ENCODE results near the gene FFAR4.

FFAR4 gene

DNA sequence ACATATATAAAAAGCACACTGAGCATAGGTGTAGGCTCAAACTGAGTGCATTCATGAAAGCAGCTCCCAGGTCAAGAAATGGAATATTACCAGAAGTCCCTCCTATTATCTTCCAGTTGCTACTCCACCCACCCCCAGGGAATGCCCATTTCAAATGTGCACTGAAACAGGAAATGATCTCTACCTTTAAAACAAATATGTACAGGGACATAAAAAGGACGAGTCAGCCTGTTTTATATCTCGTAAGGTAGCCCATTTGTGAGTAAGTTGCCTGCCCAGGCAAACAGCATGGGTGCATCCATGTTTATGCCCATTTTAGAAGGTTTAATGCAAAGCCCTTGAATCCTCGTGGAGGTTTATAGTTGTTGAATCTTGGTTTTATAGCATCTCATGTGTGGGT is 10.4 kb downstream of the FFAR4 start:
- Histone ChIP-seq H3K27ac (ENCODE audit: low read depth, low read length) (no peak overlapping the region), H3K4me1 (ENCODE audit: control insufficient read depth, insufficient read depth, low read length) (no peaks in the 10 kb centered on the region), H3K27me3 (ENCODE audit: control insufficient read depth, insufficient read depth, low read length) (no peaks in the 10 kb centered on the region), H3K36me3 (ENCODE audit: control insufficient read depth, insufficient read depth, low read length) (no peaks in the 10 kb centered on the region), H3K4me3 (ENCODE audit: low read length) (no peak overlapping the region), H3K9ac (ENCODE audit: low read length) (no peak overlapping the region)

DNA sequence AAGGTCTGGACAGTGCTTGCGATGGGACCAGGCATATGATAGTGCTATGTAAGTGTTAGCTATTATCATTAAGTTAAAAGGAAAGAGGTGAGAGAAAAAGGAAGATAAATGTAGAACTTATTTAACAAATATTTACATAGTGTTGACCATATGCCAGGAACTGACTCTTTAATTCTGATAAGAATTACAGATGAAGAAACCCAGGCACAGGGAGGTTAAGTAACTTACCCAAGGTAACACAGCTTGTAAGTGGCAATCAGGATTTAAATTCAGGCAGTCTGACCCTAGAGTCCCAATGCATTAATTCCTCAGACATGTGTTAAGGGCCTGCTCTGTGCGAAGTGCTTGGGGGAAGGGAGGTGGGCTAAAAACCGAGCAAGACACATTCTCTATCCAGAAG is 11.1 kb downstream of the FFAR4 start:
- H3K4me3 ChIP-seq (ENCODE audit: low read length), result no peak overlapping the region
- H3K27ac ChIP-seq (ENCODE audit: low read depth, low read length), result no peak overlapping the region
- no peaks in the 10 kb centered on the region for H3K4me1 ChIP-seq (ENCODE audit: control insufficient read depth, insufficient read depth, low read length)
- no peak overlapping the region for H3K9ac ChIP-seq (ENCODE audit: low read length)
- H3K36me3 ChIP-seq (ENCODE audit: control insufficient read depth, insufficient read depth, low read length), result no peaks in the 10 kb centered on the region
- H3K27me3 ChIP-seq (ENCODE audit: control insufficient read depth, insufficient read depth, low read length), result no peaks in the 10 kb centered on the region

DNA sequence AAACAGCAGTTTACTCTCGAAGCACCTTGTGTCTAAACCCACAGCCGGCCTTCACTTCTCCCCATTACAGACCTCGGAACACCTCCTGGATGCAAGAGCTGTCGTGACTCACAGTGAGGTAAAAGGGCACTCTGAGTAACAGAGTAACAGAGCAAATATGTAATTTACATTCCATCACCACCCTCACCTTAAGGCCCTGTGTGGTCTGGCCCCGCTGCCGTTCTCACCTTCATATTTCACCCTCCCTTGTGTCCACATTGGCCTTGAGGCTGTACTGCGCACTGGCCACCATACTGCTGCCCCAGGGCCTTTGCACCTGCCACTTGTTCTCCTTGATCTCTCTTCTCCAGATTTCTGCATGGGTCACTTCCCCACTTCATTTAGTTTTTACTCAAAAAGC is 12.6 kb downstream of the FFAR4 start:
- H3K27me3 ChIP-seq (ENCODE audit: control insufficient read depth, insufficient read depth, low read length), result no peaks in the 10 kb centered on the region
- no peak overlapping the region for H3K4me3 ChIP-seq (ENCODE audit: low read length)
- H3K4me1 ChIP-seq (ENCODE audit: control insufficient read depth, insufficient read depth, low read length), result no peaks in the 10 kb centered on the region
- no peaks in the 10 kb centered on the region for H3K36me3 ChIP-seq (ENCODE audit: control insufficient read depth, insufficient read depth, low read length)
- no peak overlapping the region for H3K27ac ChIP-seq (ENCODE audit: low read depth, low read length)
- H3K9ac ChIP-seq (ENCODE audit: low read length), result no peak overlapping the region

DNA sequence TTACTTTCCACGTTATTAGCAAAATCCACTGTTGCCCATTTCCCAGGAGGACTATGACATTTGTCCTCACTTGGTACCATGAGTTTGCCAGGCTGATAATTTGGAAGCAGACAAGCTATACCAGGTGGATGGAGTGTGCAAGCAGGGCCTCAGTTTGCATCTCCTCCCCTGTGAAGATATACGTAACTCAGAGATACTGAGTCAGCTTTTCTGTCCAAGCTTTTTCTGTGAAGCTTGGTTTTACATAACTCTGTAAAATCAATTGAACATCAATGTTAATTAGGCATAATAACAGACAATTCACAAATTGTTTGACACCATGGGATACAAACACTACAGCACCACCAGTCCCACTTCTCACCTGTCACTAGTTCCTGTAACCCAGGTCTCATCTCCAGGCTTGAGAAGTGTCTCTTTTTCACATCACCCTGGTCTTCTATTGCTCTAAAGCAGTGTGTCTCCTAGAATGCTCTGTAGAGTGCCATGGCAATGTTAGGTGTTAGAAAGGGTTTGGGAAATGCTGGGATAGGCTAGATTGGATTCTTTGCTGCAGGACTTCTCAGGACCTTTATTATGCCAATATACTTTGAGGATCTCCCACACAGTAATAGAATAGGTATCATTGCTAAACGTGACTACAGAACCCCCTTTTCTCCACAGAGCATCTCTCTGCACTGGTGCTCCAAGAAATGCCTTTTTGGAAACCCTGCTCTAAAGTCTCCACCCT is 13.7 kb downstream of the FFAR4 start:
- Histone ChIP-seq H3K36me3 (ENCODE audit: control insufficient read depth, insufficient read depth, low read length) (no peaks in the 10 kb centered on the region), H3K9ac (ENCODE audit: low read length) (no peak overlapping the region), H3K4me1 (ENCODE audit: control insufficient read depth, insufficient read depth, low read length) (no peaks in the 10 kb centered on the region), H3K27ac (ENCODE audit: low read depth, low read length) (no peak overlapping the region), H3K27me3 (ENCODE audit: control insufficient read depth, insufficient read depth, low read length) (no peaks in the 10 kb centered on the region), H3K4me3 (ENCODE audit: low read length) (no peak overlapping the region)

DNA sequence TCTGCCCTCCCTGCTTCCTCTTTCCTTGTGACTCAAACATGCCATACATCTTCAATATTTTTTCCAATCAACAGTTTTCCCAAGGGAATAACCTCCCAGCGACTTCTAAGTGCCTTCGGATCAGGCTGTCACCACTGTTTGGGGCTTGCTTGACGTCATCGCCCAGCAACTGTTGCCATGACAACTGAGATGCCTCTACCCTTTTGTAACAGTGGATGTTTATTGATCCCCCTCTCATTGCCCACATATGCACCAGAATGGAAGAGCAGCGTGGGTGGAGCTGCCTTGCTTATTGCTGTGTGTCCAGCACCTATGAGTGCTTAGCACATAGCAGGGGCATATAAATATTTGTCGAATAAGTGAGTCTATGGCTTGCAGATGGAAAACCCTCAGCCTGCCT is 14.4 kb downstream of the FFAR4 start:
- Histone ChIP-seq H3K4me1 (ENCODE audit: control insufficient read depth, insufficient read depth, low read length) (no peaks in the 10 kb centered on the region), H3K9ac (ENCODE audit: low read length) (no peak overlapping the region), H3K27me3 (ENCODE audit: control insufficient read depth, insufficient read depth, low read length) (no peaks in the 10 kb centered on the region), H3K36me3 (ENCODE audit: control insufficient read depth, insufficient read depth, low read length) (no peaks in the 10 kb centered on the region), H3K4me3 (ENCODE audit: low read length) (no peak overlapping the region), H3K27ac (ENCODE audit: low read depth, low read length) (no peak overlapping the region)

DNA sequence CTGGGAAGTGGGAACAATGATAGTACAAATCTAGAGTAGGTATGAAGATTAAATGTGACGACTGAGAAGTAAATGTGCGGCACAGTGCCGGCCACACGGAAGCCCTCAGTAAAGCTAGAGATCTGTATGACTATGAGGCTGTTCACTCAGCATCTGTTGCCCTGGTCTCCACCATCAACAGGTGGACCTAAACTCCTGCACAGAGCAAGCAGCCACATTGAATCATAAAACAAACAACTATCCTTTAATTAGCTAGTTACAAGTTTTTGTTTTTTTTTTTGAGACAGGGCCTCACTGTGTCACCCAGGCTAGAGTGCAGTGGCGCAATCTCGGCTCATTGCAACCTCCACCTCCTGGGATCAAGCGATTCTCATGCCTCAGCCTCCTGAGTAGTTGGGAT is 18.0 kb downstream of the FFAR4 start:
- H3K36me3 ChIP-seq (ENCODE audit: control insufficient read depth, insufficient read depth, low read length), result no peaks in the 10 kb centered on the region
- H3K4me1 ChIP-seq (ENCODE audit: control insufficient read depth, insufficient read depth, low read length), result no peaks in the 10 kb centered on the region
- H3K4me3 ChIP-seq (ENCODE audit: low read length), result no peak overlapping the region
- no peak overlapping the region for H3K27ac ChIP-seq (ENCODE audit: low read depth, low read length)
- H3K27me3 ChIP-seq (ENCODE audit: control insufficient read depth, insufficient read depth, low read length), result no peaks in the 10 kb centered on the region
- H3K9ac ChIP-seq (ENCODE audit: low read length), result no peak overlapping the region

DNA sequence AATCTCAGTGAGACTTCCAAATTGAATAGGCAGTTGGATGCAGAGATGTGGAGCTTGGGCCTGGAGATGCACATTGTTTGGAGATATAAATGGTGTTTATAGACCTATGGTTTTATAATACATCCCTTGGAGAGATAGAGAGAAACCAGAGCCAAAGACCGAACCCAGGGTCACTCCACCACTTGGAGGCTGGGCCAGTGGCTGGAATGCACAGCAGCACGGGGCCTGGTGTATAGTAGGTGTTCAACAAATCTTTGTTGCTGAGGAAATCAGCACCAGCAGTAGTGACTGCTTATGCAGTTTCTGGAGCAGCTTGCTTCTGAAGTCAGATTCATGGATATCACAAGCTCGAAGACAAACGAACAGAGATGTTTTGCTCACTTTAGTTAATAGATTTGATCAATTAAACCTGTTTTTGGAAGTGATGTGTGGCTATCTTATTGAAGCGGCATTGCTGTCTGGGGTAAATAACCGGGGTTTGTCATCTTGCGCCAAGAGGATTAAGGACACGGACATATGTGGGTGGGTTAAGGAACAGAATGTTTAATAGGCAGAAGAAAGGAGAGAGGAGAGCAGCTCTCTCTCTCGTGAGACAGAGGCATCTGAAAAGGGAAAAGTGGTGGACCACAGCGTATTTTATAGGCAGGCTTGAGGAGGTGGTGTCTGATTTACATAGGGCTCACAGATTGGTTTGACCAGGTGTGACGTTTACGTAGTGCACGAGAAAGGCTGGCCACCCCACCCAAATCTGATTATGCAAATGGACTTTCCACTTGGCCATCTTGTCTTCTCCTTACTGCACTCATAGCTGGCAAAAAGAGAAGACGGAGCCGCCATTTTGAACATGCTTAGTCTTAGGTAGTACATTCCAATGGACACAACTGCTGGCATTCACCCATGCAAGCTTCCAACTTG is 23.4 kb downstream of the FFAR4 start:
- no peaks in the 10 kb centered on the region for H3K4me1 ChIP-seq (ENCODE audit: control insufficient read depth, insufficient read depth, low read length)
- no peak overlapping the region for H3K4me3 ChIP-seq (ENCODE audit: low read length)
- no peak overlapping the region for H3K27ac ChIP-seq (ENCODE audit: low read depth, low read length)
- no peaks in the 10 kb centered on the region for H3K36me3 ChIP-seq (ENCODE audit: control insufficient read depth, insufficient read depth, low read length)
- H3K9ac ChIP-seq (ENCODE audit: low read length), result no peak overlapping the region
- no peaks in the 10 kb centered on the region for H3K27me3 ChIP-seq (ENCODE audit: control insufficient read depth, insufficient read depth, low read length)

DNA sequence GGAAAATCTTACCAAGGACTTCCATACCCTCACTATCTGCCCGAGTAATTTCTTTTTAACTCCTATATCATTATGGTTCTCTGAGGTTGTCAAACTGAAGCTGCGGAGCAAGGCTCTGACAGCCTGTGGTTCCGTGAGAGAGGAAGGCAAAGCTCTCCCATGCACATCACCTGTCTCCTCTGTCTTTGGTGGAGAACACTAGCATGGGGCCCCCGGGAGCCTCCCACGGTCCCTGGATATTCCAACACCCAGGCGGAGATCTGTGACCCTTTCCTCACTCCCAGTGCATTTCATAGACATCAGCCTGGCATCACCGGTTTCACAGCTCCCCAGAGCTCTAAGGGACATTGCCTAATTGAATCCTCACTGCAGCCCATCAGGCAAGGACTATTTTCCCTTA is 24.2 kb downstream of the FFAR4 start:
- Histone ChIP-seq H3K36me3 (ENCODE audit: control insufficient read depth, insufficient read depth, low read length) (no peaks in the 10 kb centered on the region), H3K4me3 (ENCODE audit: low read length) (no peak overlapping the region), H3K9ac (ENCODE audit: low read length) (no peak overlapping the region), H3K4me1 (ENCODE audit: control insufficient read depth, insufficient read depth, low read length) (no peaks in the 10 kb centered on the region), H3K27me3 (ENCODE audit: control insufficient read depth, insufficient read depth, low read length) (no peaks in the 10 kb centered on the region), H3K27ac (ENCODE audit: low read depth, low read length) (no peak overlapping the region)

DNA sequence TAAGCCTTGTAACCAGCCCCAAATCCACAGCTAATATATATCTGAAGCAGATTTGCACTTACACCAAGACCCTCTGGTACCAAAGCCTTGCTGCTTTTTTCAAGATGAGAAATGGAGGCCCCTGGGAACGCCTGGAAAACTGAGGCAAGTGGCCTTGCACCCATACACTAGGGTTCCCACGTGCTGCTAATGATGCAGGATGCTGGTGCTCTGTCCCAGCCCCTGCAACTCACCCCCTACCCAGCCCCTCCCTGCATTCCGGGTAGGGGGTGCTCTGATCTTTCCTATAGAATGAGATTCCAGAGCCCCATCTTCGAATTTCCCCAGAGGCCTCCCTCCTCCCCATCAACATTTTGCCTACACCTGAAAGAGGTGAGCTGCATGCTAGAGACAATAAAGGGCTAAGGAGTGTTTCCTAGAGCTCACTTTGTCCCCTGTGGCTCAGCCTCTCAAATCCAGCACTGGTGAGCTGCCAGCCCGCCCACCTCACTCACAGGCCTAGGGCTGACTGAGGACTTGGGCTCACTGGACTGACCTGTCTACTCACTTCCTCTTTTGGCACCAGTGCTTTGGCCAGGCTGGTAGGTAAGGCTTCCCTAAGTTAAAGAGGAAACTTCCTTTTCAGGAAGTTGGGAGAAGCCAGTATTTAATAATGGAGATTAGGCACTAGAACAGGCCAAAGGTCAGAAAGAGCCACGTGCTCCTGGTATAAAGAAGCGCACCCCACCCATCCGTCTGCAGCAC is 24.8 kb downstream of the FFAR4 start:
- no peak overlapping the region for H3K4me3 ChIP-seq (ENCODE audit: low read length)
- no peaks in the 10 kb centered on the region for H3K36me3 ChIP-seq (ENCODE audit: control insufficient read depth, insufficient read depth, low read length)
- H3K27me3 ChIP-seq (ENCODE audit: control insufficient read depth, insufficient read depth, low read length), result no peaks in the 10 kb centered on the region
- no peak overlapping the region for H3K27ac ChIP-seq (ENCODE audit: low read depth, low read length)
- H3K4me1 ChIP-seq (ENCODE audit: control insufficient read depth, insufficient read depth, low read length), result no peaks in the 10 kb centered on the region
- H3K9ac ChIP-seq (ENCODE audit: low read length), result no peak overlapping the region

DNA sequence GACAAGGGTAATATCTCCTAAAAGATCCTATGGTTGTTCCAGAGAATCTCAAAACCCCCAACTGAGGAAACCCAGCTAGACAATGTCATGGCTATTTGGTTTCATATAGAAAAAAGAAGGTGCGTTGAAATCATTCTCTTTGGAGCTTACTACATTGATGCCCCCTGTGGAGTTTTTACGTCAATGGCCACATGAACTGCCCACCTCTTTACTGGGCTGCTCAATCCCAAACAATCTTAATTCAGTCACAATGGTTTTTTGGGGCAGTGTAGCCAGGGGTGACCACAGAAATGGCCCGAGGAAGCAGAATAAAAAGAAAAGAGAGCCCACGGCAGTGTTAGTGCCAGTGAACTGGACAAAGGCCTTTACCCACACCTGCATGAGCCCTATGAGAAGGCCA is 26.8 kb downstream of the FFAR4 start:
- Histone ChIP-seq H3K27ac (ENCODE audit: low read depth, low read length) (no peak overlapping the region), H3K4me1 (ENCODE audit: control insufficient read depth, insufficient read depth, low read length) (no peaks in the 10 kb centered on the region), H3K9ac (ENCODE audit: low read length) (no peak overlapping the region), H3K4me3 (ENCODE audit: low read length) (no peak overlapping the region), H3K27me3 (ENCODE audit: control insufficient read depth, insufficient read depth, low read length) (no peaks in the 10 kb centered on the region), H3K36me3 (ENCODE audit: control insufficient read depth, insufficient read depth, low read length) (no peaks in the 10 kb centered on the region)

DNA sequence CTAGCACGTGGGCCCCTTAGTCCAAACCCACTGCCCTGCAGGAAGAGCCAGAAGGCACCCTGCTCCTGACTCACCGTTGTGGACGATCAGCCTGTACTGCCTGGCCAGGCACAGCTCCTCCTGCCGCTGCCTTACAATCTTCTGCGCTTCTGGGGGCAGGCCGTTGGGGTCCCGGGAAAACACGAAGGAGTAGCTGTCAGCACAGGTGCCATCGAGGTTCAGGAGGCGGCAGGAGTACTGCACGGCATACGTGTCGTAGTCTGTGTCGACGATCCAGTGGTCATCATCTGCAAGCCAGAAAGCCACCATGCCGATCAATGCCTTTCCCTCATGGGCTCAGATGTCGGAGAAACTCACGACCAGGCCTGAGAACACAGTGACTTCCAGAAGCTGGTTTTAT is 27.3 kb downstream of the FFAR4 start:
- H3K4me3 ChIP-seq (ENCODE audit: low read length), result no peak overlapping the region
- no peak overlapping the region for H3K9ac ChIP-seq (ENCODE audit: low read length)
- no peaks in the 10 kb centered on the region for H3K36me3 ChIP-seq (ENCODE audit: control insufficient read depth, insufficient read depth, low read length)
- no peak overlapping the region for H3K27ac ChIP-seq (ENCODE audit: low read depth, low read length)
- H3K27me3 ChIP-seq (ENCODE audit: control insufficient read depth, insufficient read depth, low read length), result no peaks in the 10 kb centered on the region
- H3K4me1 ChIP-seq (ENCODE audit: control insufficient read depth, insufficient read depth, low read length), result no peaks in the 10 kb centered on the region

DNA sequence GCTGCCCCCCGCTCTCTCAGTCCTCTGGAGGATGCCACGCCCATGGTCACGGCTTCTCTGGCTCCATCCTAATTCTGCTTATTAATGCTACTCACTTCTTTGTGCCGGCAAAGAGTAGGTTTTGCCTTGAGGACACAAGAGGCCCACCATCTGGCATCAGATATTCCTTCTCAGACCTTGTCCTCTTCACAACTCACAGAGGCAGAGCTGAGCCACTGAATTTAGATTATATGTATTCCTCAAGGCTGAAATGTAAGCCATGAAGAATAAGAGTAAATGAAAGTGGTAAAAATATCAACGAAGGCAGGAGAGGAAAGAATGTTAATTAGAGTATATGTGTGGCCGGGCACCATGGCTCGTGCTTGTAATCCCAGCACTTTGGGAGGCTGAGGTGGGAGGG is 28.1 kb downstream of the FFAR4 start:
- no peak overlapping the region for H3K4me3 ChIP-seq (ENCODE audit: low read length)
- no peaks in the 10 kb centered on the region for H3K27me3 ChIP-seq (ENCODE audit: control insufficient read depth, insufficient read depth, low read length)
- H3K9ac ChIP-seq (ENCODE audit: low read length), result no peak overlapping the region
- H3K27ac ChIP-seq (ENCODE audit: low read depth, low read length), result no peak overlapping the region
- H3K4me1 ChIP-seq (ENCODE audit: control insufficient read depth, insufficient read depth, low read length), result no peaks in the 10 kb centered on the region
- H3K36me3 ChIP-seq (ENCODE audit: control insufficient read depth, insufficient read depth, low read length), result no peaks in the 10 kb centered on the region

Data from rectal smooth muscle tissue (tissue), 1 donor.